OCI-LY7 (cell line): ENCODE measurements around the gene CRACDL. TPM values are rescaled to one million over a fixed set of nuclear protein-coding genes. Genes with fewer than 3 reads are reported as not detected.

Experiments
- BruUV-seq: library from RNA; stranded (reverse); fragments of 400-500 nt; replicated peaks from 2 replicates; lab custom pipeline; 2021; lab: Mats Ljungman, UMichigan
- CTCF ChIA-PET: fragments of 300-600 bp; sonication (Branson Sonifier 250); formaldehyde crosslinking; loops from one replicate; lab custom pipeline; 2022; ENCODE audit warnings: antibody characterized with exemption; ENCODE audit not compliant: unreplicated experiment; lab: Charles Lee
- POLR2A ChIA-PET: fragments of 300-600 bp; sonication (Branson Sonifier 250); formaldehyde crosslinking; loops from one replicate; lab custom pipeline; 2022; ENCODE audit warnings: antibody characterized with exemption; lab: Charles Lee
- DNase-seq: peaks from one replicate; pipeline ENCODE4 v3.0.0-alpha.2; 2015; ENCODE audit warnings: low spot score
- H2AFZ ChIP-seq: fragments of 200-600 bp; sonication (generic), shearing (Covaris generic); 2 replicates; pipeline ENCODE4 v1.6.1; 2014; ENCODE audit warnings: mild to moderate bottlenecking, antibody characterized with exemption, low read length, moderate library complexity
- H3K27ac ChIP-seq: fragments of 200-600 bp; sonication (generic); 2 replicates; pipeline ENCODE4 v1.5.1; 2014; ENCODE audit warnings: mixed run types, low read depth, mild to moderate bottlenecking, moderate library complexity, low read length, inconsistent platforms; ENCODE audit not compliant: poor library complexity, severe bottlenecking
- H3K36me3 ChIP-seq: fragments of 200-600 bp; sonication (generic); 2 replicates; pipeline ENCODE4 v1.6.1; 2014; ENCODE audit warnings: mild to moderate bottlenecking, antibody characterized with exemption, low read length, moderate library complexity, mixed read lengths; ENCODE audit not compliant: insufficient read depth
- H3K4me1 ChIP-seq: fragments of 200-600 bp; sonication (generic); 2 replicates; pipeline ENCODE4 v1.5.1; 2014; ENCODE audit warnings: mild to moderate bottlenecking, low read length; ENCODE audit not compliant: insufficient read depth, poor library complexity, severe bottlenecking
- H3K4me2 ChIP-seq: fragments of 200-600 bp; sonication (generic); 2 replicates; pipeline ENCODE4 v1.6.1; 2014; ENCODE audit warnings: mild to moderate bottlenecking, low read length
- H3K4me3 ChIP-seq: fragments of 200-600 bp; sonication (generic); 2 replicates; pipeline ENCODE4 v1.5.1; 2014; ENCODE audit warnings: mild to moderate bottlenecking, low read depth, low read length; ENCODE audit not compliant: poor library complexity, severe bottlenecking
- H3K79me2 ChIP-seq: fragments of 200-600 bp; sonication (generic); 2 replicates; pipeline ENCODE4 v1.6.1; 2016; ENCODE audit warnings: low read depth, mild to moderate bottlenecking, low read length, moderate library complexity, mixed read lengths; ENCODE audit not compliant: insufficient read depth
- H3K9me2 ChIP-seq: fragments of 200-600 bp; sonication (generic); 2 replicates; pipeline ENCODE4 v1.6.1; 2016; ENCODE audit warnings: mild to moderate bottlenecking, low read length, mixed read lengths; ENCODE audit not compliant: insufficient read depth
- H3K9me3 ChIP-seq: fragments of 200-600 bp; sonication (generic); 2 replicates; pipeline ENCODE4 v1.6.1; 2014; ENCODE audit warnings: mild to moderate bottlenecking, mixed run types, low read length, mixed read lengths
- H4K20me1 ChIP-seq: fragments of 200-600 bp; sonication (generic); 2 replicates; pipeline ENCODE4 v1.6.1; 2014; ENCODE audit warnings: mild to moderate bottlenecking, antibody characterized with exemption, low read length, moderate library complexity, mixed read lengths; ENCODE audit not compliant: insufficient read depth
- CTCF ChIP-seq: fragments of 200-600 bp; sonication (generic); conservative IDR thresholded peaks from 2 replicates; pipeline ENCODE4 v1.5.1; 2014; ENCODE audit warnings: mild to moderate bottlenecking, antibody characterized with exemption, low read length, moderate library complexity, mixed read lengths
- EZH2phosphoT487 ChIP-seq: fragments of 200-600 bp; sonication (generic); IDR thresholded peaks from 2 replicates; pipeline ENCODE4 v1.6.1; 2018; ENCODE audit warnings: low read depth, borderline replicate concordance, mild to moderate bottlenecking, mixed run types, antibody characterized with exemption, low read length, moderate library complexity, mixed read lengths
- intact Hi-C: fragments of 100-400 bp; cut with micrococcal nuclease; formaldehyde crosslinking; loops from one replicate; pipeline ENCODE4 v1.10.0; 2022; ENCODE audit not compliant: unreplicated experiment
- total RNA-seq, 2 experiments: library from RNA; depleted of rRNA in 1 of 2; stranded (reverse); fragments of >200 nt in 1 of 2; shearing (Covaris generic) in 1 of 2; gene quantifications; 2 replicates each; pipeline ENCODE4 v1.2.3, GENCODE V29; 2014 to 2022

The CRACDL gene
- total RNA-seq, 2 experiments from 2014 or later: 0.03 to 0.13 TPM

- no peaks in the 10 kb centered on the region for H3K36me3 ChIP-seq
- no peak overlapping the region for H3K27ac ChIP-seq
- H3K9me2 ChIP-seq: no peaks in the 10 kb centered on the region
- H3K4me3 ChIP-seq: no peak overlapping the region
- H2AFZ ChIP-seq: no peak overlapping the region
- no peaks in the 10 kb centered on the region for H4K20me1 ChIP-seq
- ChIA-PET POLR2A (interaction anchor here (1.3 kb wide), 1 partner anchor 38 kb away, joined by 4 read pairs; no protein-coding TSS in a partner anchor), CTCF (no interaction called here)
- DNase-seq: no peak
- no peaks in the 10 kb centered on the region for H3K79me2 ChIP-seq
- peaks cover 16% of the 10 kb centered on the region for H3K9me3 ChIP-seq
- peaks cover 7% of the 10 kb centered on the region for H3K4me1 ChIP-seq
- BruUV-seq: no TSS peak
- intact Hi-C loops: no loop called here
- no peak overlapping the region for H3K4me2 ChIP-seq
- TF ChIP-seq EZH2phosphoT487 (no peak), CTCF (no peak)
Observed at GRCh38 chr2:98786179-98786578, 149.8 kb downstream of the CRACDL start.

DNA sequence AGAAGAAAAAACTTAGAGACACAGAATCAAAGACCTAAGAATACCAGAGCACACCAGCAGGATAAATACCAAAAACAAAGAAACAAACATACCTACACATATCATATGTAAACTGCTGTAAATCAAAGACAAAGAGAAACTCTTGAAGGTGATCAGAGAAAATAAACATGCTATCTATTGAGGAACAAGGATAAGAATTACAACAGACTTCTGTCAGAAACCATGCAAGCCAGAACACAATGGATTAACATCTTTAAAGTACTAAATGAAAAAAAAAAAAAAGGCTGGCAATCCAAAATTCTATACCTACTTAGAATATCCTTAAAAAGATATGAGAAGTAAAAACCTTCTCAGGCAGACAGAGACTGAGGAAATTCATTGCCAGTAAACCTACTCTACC is 153.5 kb downstream of the CRACDL start:
- intact Hi-C loops: no loop called here
- TF ChIP-seq EZH2phosphoT487 (no peak), CTCF (no peak)
- no peak overlapping the region for H3K4me2 ChIP-seq
- H2AFZ ChIP-seq: no peak overlapping the region
- no peaks in the 10 kb centered on the region for H3K79me2 ChIP-seq
- H3K27ac ChIP-seq: no peak overlapping the region
- H3K9me3 ChIP-seq: peaks cover 18% of the 10 kb centered on the region
- H3K4me1 ChIP-seq: peaks cover 7% of the 10 kb centered on the region
- CTCF ChIA-PET: no interaction called here
- no peak overlapping the region for H3K4me3 ChIP-seq
- DNase-seq: no peak
- H3K36me3 ChIP-seq: no peaks in the 10 kb centered on the region
- H3K9me2 ChIP-seq: no peaks in the 10 kb centered on the region
- H4K20me1 ChIP-seq: no peaks in the 10 kb centered on the region
- no TSS peak for BruUV-seq
- POLR2A ChIA-PET: no interaction called here

GRCh38 chr2:98781822-98782221 is 154.2 kb downstream of the CRACDL start:
- H3K27ac ChIP-seq: no peak overlapping the region
- no peak overlapping the region for H3K4me2 ChIP-seq
- H3K79me2 ChIP-seq: no peaks in the 10 kb centered on the region
- intact Hi-C loops: no loop called here
- no peak for DNase-seq
- no peak overlapping the region for H3K4me3 ChIP-seq
- TF ChIP-seq EZH2phosphoT487 (no peak), CTCF (no peak)
- H3K36me3 ChIP-seq: no peaks in the 10 kb centered on the region
- H3K9me3 ChIP-seq: peaks cover 18% of the 10 kb centered on the region
- ChIA-PET POLR2A (interaction anchor here (0.5 kb wide), 1 partner anchor 369 kb away, joined by 7 read pairs; no protein-coding TSS in a partner anchor), CTCF (no interaction called here)
- no TSS peak for BruUV-seq
- peaks cover 2% of the 10 kb centered on the region for H3K4me1 ChIP-seq
- no peaks in the 10 kb centered on the region for H3K9me2 ChIP-seq
- H4K20me1 ChIP-seq: no peaks in the 10 kb centered on the region
- H2AFZ ChIP-seq: no peak overlapping the region
